LNCAP (cell line): ENCODE measurements around the gene TMCO6.

ENCODE experiments used
- TF ChIP-seq, protein P1 (sequence below): fragments of 450-650 bp; IDR thresholded peaks from 2 replicates; pipeline ENCODE4 v1.5.1; 2017; ENCODE audit warnings: mild to moderate bottlenecking

TMCO6 gene

DNA sequence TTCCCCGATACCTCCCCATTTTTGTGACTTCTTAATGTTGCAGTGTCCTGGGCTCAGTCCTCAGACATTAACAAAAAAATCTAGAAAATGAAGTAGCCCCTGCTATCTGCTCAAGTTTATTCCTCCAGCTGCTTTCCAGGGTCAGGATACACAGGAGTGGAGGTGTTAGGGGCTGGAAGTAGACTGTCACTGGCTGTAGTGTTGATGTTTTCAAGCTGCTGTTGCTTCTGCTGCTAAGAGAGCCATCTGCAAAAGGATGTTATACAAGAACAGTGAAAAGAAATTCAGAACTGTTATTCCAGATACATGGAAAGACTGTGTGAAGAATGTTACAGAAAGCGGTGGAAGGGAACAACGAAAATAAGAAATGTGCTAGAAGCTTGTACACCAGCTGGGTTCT, 16.9 kb upstream of the TMCO6 start:
- TF ChIP-seq, protein P1, sequence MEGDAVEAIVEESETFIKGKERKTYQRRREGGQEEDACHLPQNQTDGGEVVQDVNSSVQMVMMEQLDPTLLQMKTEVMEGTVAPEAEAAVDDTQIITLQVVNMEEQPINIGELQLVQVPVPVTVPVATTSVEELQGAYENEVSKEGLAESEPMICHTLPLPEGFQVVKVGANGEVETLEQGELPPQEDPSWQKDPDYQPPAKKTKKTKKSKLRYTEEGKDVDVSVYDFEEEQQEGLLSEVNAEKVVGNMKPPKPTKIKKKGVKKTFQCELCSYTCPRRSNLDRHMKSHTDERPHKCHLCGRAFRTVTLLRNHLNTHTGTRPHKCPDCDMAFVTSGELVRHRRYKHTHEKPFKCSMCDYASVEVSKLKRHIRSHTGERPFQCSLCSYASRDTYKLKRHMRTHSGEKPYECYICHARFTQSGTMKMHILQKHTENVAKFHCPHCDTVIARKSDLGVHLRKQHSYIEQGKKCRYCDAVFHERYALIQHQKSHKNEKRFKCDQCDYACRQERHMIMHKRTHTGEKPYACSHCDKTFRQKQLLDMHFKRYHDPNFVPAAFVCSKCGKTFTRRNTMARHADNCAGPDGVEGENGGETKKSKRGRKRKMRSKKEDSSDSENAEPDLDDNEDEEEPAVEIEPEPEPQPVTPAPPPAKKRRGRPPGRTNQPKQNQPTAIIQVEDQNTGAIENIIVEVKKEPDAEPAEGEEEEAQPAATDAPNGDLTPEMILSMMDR: no peak

DNA sequence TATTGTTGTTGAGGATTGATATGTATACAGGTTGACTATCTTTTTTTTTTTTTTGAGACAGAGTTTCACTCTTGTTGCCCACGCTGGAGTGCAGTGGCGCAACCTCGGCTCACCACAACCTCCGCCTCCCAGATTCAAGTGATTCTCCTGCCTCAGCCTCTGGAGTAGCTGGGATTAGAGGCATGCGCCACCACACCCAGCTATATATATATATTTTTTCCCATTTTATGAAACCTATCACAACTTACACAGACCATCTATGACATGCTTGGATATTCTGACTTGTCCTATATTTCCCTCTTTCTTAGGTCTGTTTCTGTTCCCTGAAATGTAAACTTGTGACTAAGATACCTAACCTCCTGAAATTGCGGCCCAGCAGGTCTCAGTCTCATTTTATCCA, 11.3 kb upstream of the TMCO6 start:
- TF ChIP-seq, protein P1: no peak

DNA sequence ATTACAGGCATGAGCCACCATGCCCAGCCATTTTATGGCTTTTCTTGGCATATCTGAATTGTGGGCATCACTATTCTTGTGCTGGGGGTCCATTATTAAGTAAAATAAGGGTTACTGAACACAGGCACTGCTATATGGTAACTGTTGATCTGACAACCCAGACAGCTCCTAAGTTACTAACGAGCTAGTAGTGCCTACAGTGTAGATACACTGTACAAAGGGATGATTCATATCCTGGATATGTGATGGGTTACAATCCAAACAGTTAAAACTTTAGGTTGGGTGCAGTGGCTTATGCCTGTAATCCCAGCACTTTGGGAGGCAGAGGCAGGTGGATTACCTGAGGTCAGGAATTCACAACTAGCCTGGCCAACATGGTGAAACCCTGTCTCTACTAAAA, 10.5 kb upstream of the TMCO6 start:
- TF ChIP-seq, protein P1: no peak

DNA sequence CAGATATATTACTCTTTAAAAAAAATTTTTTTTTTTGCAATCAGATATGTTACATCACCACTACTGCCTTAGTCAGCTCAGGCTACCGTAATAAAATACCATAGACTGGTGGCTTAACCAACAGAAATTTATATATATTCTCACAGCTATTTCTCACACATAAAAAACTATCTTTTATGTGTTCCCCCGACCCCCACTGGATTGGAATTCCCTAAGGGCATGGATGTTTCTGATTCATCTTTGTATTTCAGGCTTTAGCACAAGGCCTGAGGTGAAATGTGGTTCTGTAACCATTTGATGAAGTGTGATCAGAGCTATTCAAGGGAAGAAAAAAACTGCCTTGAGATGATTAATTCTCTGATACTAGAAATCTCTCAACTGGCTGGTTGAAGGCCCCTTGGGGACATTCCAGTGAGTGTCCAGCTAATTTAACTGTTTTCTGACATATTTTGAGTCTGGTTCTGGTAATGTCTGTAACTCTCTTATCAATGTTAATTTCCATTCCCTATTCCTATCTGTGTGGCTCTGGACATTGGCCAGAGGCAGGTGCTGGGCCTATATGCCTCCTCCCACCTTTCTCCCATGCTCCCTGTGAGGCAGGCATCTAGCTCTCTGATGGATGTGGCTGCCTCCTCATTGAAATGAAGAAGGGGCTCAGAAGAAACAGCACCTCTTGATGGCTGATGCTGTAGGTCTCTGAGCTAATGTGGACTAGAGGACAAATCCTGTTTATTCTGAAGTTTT, 8.8 kb upstream of the TMCO6 start:
- TF ChIP-seq, protein P1: no peak

DNA sequence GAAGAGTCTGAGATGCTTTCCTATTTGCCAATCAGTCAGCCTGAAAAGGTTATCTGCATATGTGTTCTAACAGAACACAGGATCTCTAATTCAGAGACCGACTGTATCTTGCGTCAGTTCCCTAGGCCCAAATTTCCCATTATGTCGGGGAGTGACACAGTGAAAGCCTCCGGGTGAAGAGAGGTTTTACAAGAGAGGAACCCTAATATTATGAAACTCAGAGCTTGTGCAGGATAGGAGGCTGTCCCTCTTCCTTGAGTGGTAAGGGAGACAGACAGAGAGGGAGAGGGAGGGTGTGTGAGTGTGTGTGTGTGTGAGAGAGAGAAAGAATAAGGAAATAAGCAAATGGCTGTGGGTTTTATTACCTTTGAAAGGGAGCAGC, 8.2 kb upstream of the TMCO6 start:
- TF ChIP-seq, protein P1: no peak

DNA sequence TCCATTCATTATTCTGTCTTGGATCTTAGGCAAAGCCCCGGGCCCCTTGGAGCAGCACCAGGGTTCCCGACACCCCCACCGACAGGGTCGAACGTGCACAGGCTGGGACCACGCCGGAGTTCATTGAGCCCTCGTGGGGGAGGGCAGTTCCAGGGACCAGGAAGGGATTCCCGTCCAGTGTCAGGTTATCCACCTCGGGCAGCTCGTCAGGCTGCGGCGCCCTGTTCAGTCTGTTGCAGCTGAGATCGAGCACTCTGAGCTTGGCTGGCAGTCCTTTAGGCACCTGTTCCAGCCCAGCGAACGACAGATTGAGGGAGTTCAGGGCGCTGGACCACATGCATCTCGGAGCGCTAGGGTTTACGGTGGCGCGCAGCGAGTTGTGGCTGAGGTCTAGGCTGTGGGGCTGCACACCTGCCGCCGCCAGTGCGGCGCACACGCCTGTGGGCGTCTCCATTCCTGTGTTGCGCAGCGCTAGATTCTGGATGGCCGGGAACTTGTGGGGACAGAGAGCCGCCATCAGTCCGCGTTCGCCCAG, 7.4 kb upstream of the TMCO6 start:
- TF ChIP-seq, protein P1: no peak

DNA sequence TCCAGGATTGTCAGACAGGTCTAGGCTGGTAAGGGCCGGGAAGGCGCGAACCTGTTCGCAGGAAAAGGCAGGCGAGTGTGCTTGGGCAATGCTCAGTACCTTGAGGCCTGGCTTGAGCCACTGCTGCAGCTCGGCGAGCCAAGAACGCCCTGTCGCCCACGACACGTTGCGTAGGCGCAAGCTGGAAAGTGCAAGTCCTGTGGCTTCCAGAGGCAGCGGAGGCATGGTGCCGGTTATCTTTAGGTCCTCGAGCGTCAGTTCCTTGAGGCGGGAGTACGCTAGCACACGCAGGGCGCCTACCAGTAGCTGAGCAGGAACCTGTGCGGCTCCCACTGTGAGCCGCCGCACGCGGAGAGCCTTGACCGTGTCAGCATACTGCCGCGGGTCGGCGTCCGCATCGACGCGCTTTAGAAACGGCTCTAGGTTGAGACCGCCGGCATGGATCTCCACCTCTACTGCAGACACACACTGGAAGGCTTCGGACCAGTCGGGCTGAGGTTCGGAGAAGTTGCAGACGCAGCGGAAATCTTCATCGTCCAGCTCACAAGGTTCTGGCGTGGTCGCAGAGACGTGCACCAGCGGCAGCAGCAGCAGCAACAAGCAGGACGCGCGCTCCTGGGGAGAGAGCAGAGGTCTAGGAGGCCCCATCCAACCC, 6.8 kb upstream of the TMCO6 start:
- TF ChIP-seq, protein P1: no peak
